AG20443 (cell line): ENCODE results near the gene TAS1R3.

Experiments used
- DNase-seq: peaks from one replicate; pipeline ENCODE4 v3.0.0; 2012; ENCODE audit warnings: low spot score, mixed read lengths

Gene TAS1R3

DNA sequence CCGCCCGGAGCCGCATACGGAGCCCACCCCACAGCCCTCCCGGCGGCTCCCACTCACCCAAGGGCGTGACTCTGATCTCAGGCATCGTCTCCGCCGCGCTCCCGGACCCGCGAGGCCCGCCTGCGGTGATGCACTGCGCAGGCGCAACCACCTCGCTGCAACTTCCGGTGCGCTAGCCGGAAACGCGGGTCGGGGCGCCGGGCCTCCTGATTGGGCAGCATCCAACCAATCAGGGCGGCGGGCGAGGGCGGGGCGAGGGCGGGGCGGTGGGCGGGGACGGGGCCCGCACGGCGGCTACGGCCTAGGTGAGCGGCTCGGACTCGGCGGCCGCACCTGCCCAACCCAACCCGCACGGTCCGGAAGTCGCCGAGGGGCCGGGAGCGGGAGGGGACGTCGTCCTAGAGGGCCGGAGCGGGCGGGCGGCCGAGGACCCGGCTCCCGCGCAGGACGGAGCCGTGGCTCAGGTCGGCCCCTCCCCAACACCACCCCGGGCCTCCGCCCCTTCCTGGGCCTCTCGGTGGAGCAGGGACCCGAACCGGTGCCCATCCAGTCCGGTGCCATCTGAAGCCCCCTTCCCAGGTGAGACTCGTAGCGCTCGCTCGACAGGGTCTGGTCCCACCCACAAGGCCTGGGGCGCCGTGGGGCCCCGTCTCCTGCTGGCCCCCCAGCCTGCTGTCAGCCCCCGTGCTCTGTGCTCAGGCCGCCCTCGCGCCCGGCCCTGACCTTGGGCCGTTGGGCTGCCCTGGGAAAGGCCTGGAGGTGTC lies 6.4 kb upstream of the TAS1R3 start, which contains the start of the genes CPTP and INTS11:
Gene CPTP (plus strand): TSS at position 279 of the 764 bp plus-strand sequence. CDS start 2,109 bp downstream, outside the sequence.
Gene INTS11 (minus strand): TSS at position 137 of the 764 bp plus-strand sequence. CDS start 52 bp downstream, at position 85.
- peak; percentile 98 for DNase-seq

DNA sequence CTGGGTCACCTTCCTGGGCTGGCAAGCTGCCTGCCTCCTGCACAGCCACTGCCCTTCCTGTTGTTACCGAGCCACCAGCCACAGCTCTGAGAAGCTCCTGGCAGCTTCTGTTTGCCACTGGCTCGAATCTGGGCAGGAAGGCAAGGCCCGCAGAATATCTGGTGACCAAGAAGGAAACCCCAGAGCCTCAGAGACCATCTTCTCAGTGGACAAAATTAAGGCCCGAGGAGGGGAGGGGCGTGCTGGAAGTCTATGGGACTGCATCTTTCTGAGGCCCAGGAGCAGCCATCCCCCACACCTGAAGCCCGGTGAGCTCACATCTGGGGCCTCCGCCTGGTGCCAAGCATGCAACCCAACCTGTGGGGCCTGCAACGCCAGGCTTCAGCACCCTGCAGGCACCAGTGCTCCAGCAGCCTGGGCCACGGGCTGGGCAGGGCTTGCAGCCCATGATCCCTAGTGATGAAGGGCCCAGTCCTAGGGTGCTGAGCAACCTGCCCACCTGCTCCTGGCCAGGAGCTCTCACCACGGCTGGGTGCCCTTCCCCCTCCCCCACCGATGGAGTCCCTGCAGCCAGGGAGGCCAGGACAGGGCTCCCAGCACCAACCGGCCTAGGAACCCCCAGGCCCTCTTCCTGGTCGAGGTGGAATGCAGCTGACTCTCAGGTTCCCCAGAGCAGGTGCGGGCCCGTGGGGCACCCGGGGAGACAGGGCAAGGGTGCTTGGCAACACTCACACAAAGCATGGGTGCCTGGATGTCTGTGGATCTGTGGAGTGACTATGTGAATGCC lies 5.6 kb upstream of the TAS1R3 start:
- no peak for DNase-seq

DNA sequence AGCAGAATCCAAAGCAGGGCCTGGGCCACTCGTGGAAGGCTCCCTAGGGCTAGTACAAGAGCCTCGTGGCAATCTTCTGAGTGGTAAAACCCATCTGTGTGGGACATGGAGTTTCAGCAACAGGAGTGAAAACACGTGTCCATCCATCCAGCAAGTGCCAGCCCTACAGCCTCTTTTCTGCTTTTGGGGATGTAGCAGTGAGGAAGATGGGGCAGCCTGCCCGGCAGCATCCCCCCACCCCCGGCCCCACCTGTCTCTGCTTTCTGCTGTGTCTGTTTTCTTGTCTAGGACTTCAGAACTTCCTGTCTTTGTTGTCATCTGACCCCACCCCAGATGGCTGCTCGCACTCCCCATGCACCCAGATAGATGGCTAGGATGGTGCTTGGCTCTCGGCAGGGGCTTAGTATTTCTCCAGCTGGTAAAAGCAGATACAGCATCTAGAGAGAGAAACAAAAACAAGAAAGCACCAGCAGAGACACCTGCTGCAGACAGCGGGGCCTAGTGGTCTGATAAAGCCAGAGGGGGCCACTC lies 4.9 kb upstream of the TAS1R3 start:
- no peak for DNase-seq

DNA sequence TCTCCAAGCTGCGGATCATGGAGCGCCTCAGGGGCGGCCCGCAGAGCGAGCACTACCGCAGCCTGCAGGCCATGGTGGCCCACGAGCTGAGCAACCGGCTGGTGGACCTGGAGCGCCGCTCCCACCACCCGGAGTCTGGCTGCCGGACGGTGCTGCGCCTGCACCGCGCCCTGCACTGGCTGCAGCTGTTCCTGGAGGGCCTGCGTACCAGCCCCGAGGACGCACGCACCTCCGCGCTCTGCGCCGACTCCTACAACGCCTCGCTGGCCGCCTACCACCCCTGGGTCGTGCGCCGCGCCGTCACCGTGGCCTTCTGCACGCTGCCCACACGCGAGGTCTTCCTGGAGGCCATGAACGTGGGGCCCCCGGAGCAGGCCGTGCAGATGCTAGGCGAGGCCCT lies 3.8 kb upstream of the TAS1R3 start:
- no peak for DNase-seq

DNA sequence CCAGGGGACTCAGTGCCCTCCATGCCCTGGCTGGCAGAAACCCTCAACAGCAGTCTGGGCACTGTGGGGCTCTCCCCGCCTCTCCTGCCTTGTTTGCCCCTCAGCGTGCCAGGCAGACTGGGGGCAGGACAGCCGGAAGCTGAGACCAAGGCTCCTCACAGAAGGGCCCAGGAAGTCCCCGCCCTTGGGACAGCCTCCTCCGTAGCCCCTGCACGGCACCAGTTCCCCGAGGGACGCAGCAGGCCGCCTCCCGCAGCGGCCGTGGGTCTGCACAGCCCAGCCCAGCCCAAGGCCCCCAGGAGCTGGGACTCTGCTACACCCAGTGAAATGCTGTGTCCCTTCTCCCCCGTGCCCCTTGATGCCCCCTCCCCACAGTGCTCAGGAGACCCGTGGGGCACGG lies 2.8 kb upstream of the TAS1R3 start:
- no peak for DNase-seq

DNA sequence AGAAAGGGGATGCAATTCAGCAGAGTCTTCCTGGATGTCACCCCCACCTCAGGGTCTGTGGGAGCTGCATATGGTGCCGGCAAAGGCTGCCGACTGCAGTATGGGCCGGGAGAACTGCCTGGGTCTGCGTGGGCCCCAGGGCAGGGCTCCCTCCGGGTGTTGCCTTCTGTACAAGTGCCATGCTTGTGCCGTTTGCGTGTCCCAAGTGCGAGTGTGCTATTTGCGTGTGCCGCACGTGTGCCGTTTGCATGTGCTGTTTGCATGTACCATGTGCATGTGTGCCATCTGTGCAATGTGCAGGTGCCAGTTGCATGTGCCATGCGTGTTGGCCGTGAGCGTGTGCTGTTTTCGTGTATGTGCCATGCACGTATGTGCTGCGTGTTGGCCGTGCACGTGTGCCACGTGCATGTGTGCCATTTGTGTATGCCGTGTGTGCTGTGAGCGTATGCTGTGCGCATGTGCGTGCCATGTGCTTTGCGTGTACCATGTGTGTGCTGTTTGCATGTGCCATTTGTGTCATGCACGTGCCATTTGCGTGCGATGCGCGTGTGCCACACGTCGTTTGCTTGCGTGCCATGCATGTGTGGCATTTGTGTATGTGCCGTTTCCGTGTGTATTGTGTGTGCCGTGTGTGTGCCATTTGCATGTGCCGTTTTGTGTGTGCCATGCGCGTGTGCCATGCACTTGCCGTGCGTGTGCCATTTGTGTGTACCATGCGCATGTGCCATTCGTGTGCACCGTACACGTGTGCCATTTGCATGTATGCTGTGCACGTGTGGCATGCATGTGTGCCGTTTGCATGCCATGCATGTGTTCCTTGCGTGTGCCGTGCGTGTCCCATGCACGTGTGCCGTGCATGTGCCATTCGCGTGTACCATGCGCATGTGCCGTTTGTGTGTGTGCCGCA lies 1.5 kb upstream of the TAS1R3 start:
- DNase-seq: no peak

DNA sequence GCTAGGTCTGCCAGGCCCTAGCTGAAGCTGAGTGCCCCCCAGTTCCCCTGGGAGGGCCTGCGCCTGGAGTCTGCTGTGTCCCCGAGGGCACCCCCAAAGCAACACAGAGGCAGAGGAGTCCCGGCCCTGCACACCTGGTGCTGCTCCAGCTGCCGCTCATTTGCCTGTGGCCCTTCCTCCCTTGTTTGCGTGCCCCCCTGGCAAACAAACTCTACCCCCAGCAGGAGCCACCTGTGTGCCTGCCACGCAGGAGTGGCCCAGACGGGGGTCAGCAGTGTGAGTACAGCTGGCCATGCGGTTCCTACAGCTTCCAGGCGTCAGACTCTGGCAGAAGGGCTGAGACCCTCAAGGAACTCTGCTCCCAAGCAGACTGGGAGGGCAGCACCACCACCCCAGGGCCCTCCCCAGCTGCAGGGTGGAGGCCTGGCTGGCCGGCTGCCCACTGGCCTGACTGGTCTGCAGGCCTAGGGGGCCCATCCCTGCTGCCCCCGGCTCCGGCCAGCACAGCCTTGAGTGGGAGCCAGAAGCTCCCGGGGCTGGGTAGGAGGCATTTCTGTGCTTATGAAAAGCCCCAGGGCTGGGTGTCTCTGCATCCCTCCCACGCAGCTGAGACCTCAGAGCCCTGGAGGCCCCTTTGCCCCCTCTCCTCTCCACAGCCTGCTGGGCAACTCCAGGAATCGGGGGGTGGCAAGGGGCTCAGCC lies 563 bp upstream of the TAS1R3 start:
- peak; percentile 44 for DNase-seq

DNA sequence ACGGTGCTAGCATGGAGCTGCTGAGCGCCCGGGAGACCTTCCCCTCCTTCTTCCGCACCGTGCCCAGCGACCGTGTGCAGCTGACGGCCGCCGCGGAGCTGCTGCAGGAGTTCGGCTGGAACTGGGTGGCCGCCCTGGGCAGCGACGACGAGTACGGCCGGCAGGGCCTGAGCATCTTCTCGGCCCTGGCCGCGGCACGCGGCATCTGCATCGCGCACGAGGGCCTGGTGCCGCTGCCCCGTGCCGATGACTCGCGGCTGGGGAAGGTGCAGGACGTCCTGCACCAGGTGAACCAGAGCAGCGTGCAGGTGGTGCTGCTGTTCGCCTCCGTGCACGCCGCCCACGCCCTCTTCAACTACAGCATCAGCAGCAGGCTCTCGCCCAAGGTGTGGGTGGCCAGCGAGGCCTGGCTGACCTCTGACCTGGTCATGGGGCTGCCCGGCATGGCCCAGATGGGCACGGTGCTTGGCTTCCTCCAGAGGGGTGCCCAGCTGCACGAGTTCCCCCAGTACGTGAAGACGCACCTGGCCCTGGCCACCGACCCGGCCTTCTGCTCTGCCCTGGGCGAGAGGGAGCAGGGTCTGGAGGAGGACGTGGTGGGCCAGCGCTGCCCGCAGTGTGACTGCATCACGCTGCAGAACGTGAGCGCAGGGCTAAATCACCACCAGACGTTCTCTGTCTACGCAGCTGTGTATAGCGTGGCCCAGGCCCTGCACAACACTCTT lies 1.1 kb downstream of the TAS1R3 start:
- no peak for DNase-seq

DNA sequence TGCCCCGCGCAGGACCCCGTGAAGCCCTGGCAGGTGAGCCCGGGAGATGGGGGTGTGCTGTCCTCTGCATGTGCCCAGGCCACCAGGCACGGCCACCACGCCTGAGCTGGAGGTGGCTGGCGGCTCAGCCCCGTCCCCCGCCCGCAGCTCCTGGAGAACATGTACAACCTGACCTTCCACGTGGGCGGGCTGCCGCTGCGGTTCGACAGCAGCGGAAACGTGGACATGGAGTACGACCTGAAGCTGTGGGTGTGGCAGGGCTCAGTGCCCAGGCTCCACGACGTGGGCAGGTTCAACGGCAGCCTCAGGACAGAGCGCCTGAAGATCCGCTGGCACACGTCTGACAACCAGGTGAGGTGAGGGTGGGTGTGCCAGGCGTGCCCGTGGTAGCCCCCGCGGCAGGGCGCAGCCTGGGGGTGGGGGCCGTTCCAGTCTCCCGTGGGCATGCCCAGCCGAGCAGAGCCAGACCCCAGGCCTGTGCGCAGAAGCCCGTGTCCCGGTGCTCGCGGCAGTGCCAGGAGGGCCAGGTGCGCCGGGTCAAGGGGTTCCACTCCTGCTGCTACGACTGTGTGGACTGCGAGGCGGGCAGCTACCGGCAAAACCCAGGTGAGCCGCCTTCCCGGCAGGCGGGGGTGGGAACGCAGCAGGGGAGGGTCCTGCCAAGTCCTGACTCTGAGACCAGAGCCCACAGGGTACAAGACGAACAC lies 1.8 kb downstream of the TAS1R3 start:
- no peak for DNase-seq

DNA sequence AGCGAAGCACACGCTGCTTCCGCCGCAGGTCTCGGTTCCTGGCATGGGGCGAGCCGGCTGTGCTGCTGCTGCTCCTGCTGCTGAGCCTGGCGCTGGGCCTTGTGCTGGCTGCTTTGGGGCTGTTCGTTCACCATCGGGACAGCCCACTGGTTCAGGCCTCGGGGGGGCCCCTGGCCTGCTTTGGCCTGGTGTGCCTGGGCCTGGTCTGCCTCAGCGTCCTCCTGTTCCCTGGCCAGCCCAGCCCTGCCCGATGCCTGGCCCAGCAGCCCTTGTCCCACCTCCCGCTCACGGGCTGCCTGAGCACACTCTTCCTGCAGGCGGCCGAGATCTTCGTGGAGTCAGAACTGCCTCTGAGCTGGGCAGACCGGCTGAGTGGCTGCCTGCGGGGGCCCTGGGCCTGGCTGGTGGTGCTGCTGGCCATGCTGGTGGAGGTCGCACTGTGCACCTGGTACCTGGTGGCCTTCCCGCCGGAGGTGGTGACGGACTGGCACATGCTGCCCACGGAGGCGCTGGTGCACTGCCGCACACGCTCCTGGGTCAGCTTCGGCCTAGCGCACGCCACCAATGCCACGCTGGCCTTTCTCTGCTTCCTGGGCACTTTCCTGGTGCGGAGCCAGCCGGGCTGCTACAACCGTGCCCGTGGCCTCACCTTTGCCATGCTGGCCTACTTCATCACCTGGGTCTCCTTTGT lies 2.6 kb downstream of the TAS1R3 start:
- no peak for DNase-seq

DNA sequence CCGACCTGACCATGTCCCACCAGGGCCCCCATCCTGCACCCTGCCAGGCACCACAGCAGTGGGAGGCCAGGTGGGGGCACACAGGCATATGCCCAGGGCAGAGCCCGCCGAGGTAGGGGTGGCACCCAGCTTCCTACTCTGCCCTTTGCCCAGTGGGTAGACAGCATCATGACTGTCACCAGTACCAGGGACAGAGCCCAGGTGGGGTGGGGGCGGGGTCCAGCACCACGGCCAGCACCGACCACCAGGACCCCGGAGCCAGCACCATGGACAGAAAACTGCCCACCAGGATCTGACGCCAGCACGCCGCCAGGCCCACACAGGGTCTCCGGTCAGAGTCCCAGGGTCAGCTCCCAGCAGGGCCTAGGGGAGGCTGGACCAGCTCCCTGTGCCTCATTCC lies 3.8 kb downstream of the TAS1R3 start:
- DNase-seq: no peak

DNA sequence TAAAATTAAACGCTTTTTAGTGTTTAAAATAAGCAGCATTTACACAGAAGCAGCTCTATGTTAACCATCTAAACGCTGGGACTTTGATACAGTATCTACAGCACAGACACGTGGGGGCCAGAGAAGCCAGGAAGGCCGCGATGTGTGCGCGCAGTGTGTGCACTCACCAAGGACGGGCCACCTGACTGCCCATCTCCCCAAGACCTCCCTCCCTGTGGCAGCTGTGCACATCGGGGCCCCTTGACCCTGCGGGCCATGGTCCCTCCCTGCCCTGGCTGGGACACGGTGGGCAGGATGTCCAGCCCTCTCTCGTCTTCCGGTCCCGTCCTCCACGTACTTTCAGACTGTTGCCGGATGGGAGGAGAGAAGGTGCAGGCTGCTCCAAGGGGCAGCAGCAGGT lies 4.2 kb downstream of the TAS1R3 start:
- no peak for DNase-seq

DNA sequence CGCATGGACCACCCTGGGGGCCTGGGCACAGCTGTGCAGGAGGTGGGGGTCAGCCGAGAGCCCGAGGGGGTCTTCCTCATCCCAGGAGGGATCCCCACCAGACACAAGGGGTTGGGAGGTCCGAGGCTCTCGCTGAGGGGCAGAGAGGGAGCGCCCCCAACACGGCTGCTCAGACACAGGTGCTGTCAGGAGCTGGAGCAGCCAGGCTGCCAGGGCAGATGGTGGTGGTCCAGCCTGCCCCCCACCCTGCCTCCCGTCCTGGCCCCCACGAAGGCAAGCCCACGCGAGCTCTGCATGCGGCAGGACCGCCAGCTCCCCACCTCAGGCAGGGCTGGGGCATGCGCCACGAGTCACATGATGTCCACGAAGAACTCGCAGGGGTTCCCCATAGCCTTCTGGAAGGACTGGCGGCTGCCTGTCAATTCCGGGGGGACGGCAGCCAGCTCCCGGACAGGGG lies 4.7 kb downstream of the TAS1R3 start:
- no peak for DNase-seq

DNA sequence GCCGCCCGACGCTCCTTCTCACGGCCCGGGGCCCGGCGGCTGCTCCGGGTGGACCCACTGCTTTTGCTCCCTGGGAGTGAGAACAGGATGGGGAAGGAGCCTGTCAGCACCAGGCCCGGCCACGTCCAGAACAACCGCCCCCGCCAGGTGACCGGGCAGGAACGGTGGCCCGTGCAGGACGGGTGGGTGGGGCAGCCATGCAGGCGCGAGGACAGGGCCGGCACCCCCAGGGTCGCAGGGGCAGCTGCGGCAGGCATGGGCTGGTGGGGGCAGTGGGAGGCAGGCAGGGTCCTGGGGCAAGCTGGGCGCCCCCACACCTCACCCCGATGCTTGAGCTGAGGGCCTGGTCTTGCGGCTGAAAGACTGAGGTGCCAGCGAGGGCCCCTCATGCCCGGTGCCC lies 5.4 kb downstream of the TAS1R3 start:
- DNase-seq: no peak

DNA sequence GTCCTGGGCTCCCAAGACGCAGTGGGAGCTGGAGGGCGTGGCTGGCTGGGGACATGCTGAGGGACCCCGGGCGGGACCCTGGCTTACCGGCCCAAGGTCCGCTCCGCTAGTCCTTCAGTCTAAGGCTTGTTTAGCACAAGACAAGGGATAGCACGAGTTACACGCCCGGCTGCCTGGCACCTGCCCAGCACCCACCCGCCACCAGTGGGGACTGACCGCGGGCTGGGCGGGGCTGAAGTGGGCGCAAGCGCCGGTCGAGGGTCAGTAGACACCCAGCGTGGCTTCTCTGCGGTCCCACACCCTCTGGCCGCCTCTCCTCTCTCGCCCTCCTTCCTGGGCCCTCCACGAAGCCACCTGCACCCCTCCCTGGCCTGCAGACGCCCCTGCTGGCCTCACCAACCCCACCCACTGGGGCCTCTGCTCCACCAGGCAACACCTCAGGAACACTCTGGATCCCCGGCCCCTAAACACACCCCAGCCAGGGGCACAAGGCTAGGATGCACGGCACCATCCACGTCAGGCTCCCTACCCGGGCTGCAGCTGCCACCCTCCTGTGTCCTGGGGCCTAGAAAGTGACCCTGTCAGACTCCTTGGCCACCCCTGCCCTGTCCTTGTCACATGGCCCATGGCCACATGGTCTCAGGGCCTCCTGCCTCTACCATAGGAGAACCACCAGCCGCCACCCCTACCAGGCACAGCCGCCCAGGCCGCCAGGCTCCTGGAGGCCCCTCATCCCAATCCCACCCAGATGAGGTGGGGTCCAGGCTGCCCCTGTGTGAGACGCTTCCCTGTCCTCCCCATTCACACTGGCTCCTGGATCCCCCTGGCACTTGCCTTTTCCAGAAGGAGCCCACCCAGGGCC lies 6.1 kb downstream of the TAS1R3 start:
- DNase-seq: no peak

DNA sequence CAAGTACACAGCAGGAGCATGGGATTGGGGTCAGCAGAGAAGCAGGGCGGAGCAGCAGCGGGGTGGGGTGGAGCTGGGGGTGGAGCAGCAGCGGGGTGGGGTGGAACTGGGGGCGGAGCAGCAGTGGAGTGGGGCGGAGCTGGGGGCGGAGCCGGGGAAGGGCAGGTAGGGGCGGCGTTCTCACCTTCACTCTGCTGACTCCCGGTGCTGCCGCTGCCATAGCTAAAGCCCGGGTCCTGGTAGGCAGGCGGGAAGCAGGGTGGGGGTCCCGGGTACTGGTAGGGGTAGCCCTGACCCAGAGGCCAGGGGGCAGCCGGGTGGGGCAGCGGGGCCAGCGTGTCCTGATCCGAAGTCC lies 6.7 kb downstream of the TAS1R3 start:
- DNase-seq: peak; percentile 48

DNA sequence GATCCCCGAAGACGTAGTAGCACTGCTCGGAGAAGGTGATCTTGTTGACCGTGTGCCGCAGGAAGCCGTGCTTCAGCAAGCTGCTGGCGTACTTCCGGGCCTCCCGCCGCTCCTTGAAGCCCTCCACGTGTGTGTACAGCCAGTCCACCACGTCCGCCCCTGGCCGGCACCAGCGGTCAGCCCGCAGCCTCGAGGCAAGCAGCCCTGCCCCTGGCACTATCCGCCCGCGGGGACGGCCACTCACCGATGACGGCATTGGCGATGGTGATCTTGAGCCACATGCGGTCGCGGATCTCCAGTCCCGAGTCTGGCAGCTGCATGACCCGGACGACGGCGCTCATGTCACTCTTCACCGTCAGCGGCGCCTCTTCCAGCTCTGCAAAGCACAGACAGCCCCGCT lies 7.2 kb downstream of the TAS1R3 start:
- DNase-seq: no peak

DNA sequence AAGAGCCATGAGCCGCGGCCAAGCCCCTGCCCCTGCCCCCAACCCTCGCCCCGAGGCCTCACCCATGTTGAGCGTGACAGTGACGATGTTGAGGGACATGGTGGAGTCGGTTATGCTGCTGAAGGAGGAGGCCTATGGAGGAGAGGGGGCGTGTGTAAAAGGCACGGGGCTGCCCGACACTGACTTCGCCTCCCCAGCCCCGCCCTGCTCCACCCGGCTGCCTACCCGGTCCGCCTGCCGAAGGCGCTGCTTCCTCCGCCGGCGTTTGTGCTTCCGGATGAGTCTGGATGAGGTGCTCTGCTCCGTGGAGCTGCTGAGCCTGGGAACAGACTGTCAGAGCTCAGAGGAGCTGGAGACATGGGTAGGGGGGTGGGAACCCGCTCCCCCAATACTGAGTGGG lies 9.1 kb downstream of the TAS1R3 start:
- no peak for DNase-seq
